ENCODE data around the gene ZNF785.

GRCh38 chr16:30548416-30549253, 36.9 kb downstream of the ZNF785 start:
- TF ChIP-seq CTCF (IDR thresholded peaks at IDR 0.05; ENCODE audit: borderline replicate concordance, extremely low read depth, low read length, poor library complexity, severe bottlenecking) = no peak
- TF ChIP-seq EZH2 (IDR thresholded peaks at IDR 0.05; ENCODE audit: borderline replicate concordance, low read depth, low read length, severe bottlenecking) = no peak
